ENCODE results near the gene SOCS6. TPM values are rescaled to one million over a fixed set of nuclear protein-coding genes. Genes with fewer than 3 reads are reported as not detected.
A peak's percentile ranks its signal among the peaks of the same experiment; 100 is the strongest.

Gene SOCS6, protein sequence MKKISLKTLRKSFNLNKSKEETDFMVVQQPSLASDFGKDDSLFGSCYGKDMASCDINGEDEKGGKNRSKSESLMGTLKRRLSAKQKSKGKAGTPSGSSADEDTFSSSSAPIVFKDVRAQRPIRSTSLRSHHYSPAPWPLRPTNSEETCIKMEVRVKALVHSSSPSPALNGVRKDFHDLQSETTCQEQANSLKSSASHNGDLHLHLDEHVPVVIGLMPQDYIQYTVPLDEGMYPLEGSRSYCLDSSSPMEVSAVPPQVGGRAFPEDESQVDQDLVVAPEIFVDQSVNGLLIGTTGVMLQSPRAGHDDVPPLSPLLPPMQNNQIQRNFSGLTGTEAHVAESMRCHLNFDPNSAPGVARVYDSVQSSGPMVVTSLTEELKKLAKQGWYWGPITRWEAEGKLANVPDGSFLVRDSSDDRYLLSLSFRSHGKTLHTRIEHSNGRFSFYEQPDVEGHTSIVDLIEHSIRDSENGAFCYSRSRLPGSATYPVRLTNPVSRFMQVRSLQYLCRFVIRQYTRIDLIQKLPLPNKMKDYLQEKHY
- total RNA-seq (0.99 and 1.1 TPM in 2 replicates), polyA plus RNA-seq (0.25 and 0.53 TPM in 2 replicates), polyA minus RNA-seq (0.60 and 0.71 TPM in 2 replicates)
- 1.3 TPM for total RNA-seq (2013)

DNA sequence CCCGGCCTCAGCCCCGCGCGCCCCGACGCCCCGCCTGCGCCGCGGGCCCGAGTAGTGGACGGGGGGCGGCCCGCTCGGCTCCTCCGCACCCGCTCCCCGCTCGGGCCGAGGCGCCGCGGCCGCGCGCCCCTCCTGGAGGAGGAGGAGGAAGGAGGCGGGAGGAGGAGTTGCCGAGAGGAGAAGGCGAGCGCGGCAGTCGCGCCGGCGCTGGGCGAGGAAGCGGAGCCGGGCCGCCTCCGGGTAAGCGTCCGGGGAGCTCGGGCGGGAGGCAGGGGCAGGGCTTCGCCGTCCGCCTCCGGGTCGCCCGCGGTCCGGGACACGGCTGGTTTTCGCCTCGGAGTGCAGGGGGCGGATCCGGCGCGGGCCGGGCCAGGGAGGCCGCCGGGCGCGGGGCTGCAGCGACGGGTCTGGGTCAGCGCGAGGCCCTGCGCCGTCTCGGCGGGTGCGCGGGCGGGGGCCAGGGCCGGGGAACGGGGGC lies at the start of gene SOCS6:
Gene SOCS6 (plus strand): TSS at position 195 of the 478 bp plus-strand sequence. CDS start 35,624 bp downstream, outside the sequence.
- peak within 1 kb of the TSS; percentile 84 for H3K4me3 Mint-ChIP-seq
- DNase-seq (peak; percentile 27), ATAC-seq (ENCODE audit: low read depth) (peak; percentile 47)
- peak within 1 kb of the TSS; percentile 39 for H3K9ac ChIP-seq (ENCODE audit: low read length)
- POLR2A ChIA-PET = no interaction called here
- under 1% methylated on average over 77 of the region's 77 CpGs for WGBS (ENCODE audit: insufficient coverage)
- H3K27ac ChIP-seq (ENCODE audit: low read length in 2 of 2) = no peak within 1 kb of the TSS
- H3K4me3 ChIP-seq (ENCODE audit: control extremely low read depth in 1 of 5, extremely low read depth in 1 of 5, insufficient read depth in 1 of 5, low read depth in 2 of 5, low read length in 4 of 5) = peak within 1 kb of the TSS; percentile 17 to 59 (median 37)
- no peaks in the 10 kb centered on the region for H3K36me3 ChIP-seq (replicated peaks in 1 of 2; ENCODE audit: control extremely low read depth in 1 of 2, control insufficient read depth in 1 of 2, extremely low read depth in 1 of 2, insufficient read depth in 2 of 2, low read length in 1 of 2)
- H3K4me2 ChIP-seq (replicated peaks; ENCODE audit: low read depth, low read length, poor library complexity, severe bottlenecking) = peak within 1 kb of the TSS; percentile 71
- H3K27me3 Mint-ChIP-seq = peaks cover 34% of the 10 kb centered on the region
- H3K4me1 ChIP-seq (ENCODE audit: control insufficient read depth in 2 of 2, insufficient read depth in 2 of 2, low read length in 2 of 2) = peaks cover 5 to 9% of the 10 kb centered on the region in 2 donors
- H2AFZ ChIP-seq (ENCODE audit: insufficient read depth, low read depth, low read length, poor library complexity, severe bottlenecking) = peak within 1 kb of the TSS; percentile 56
- peaks cover 0 to 7% (median 6%) of the 10 kb centered on the region in 4 experiments for H3K27me3 ChIP-seq (replicated peaks in 1 of 4; ENCODE audit: control extremely low read depth in 1 of 4, control insufficient read depth in 3 of 4, insufficient read depth in 4 of 4, low read length in 3 of 4)
- H3K4me1 Mint-ChIP-seq = peaks cover 13% of the 10 kb centered on the region
- H3K9me3 Mint-ChIP-seq (ENCODE audit: insufficient read depth) = no peaks in the 10 kb centered on the region
- no peaks in the 10 kb centered on the region for H3K9me3 ChIP-seq (ENCODE audit: control extremely low read depth in 1 of 3, control insufficient read depth in 2 of 3, insufficient read depth in 1 of 3, low read length in 2 of 3)
- H4K20me1 ChIP-seq (ENCODE audit: control insufficient read depth, insufficient read depth, low read length, poor library complexity, severe bottlenecking) = no peaks in the 10 kb centered on the region
- CTCF ChIA-PET = no interaction called here
- intact Hi-C loops (cut with micrococcal nuclease) = no loop called here
- no peak for TF ChIP-seq EZH2 (IDR thresholded peaks at IDR 0.05; ENCODE audit: borderline replicate concordance, insufficient read depth, low read depth, low read length, poor library complexity, severe bottlenecking)
- TF ChIP-seq, protein P1, sequence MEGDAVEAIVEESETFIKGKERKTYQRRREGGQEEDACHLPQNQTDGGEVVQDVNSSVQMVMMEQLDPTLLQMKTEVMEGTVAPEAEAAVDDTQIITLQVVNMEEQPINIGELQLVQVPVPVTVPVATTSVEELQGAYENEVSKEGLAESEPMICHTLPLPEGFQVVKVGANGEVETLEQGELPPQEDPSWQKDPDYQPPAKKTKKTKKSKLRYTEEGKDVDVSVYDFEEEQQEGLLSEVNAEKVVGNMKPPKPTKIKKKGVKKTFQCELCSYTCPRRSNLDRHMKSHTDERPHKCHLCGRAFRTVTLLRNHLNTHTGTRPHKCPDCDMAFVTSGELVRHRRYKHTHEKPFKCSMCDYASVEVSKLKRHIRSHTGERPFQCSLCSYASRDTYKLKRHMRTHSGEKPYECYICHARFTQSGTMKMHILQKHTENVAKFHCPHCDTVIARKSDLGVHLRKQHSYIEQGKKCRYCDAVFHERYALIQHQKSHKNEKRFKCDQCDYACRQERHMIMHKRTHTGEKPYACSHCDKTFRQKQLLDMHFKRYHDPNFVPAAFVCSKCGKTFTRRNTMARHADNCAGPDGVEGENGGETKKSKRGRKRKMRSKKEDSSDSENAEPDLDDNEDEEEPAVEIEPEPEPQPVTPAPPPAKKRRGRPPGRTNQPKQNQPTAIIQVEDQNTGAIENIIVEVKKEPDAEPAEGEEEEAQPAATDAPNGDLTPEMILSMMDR (IDR thresholded peaks at IDR 0.05) = no peak
- H3K27ac Mint-ChIP-seq = no peak within 1 kb of the TSS
- no peaks in the 10 kb centered on the region for H3K79me2 ChIP-seq (ENCODE audit: control insufficient read depth, insufficient read depth, low read length)

Measured in B cell (primary cell).